ENCODE results near the gene DCAF5. TPM values are rescaled to one million over a fixed set of nuclear protein-coding genes. Genes with fewer than 3 reads are reported as not detected.
"Not testable (repeated sequence)": the region's sequence is repeated elsewhere in the genome, so short reads cannot be mapped to it uniquely, and the experiment has no call there.

The DCAF5 gene
- total and polyA plus RNA-seq, 4 experiments from 2014 or later = 54.4 to 75.7 (median 71.4) TPM

DNA sequence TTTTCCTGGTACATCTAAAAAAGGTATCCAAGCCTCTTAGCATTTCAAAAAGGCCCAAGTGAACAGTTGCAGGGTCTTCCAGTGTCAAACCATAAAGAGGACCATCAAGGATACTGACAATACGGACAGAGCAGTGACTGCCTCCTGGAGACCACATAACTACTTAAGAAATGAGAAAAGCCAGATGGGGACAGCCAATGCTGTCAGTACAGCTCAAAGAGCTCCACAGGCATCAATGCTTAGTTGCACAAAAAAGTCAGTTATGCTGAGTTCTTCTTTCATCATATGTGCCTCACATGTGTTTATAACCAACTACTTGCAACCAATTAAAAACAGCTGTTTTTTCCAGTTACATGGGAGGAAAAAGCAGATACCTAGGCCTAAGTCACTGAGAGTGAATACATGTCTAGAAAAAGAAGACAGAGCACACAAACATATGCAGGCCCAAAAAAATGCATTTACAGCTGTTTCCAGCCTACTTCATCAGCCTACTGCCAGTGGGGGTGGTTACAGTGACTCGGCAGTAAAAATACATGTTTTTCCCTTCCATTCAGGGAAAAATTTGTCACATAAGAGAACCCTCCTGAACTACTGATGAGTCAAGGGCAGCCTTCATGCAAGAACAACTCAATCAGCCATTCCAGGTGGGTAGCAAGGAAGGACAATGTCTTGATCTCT lies 84.0 kb downstream of the DCAF5 start:
- Mint-ChIP-seq H3K4me1 (peaks cover 0 to 3% (median 0%) of the 10 kb centered on the region in 4 donors), H3K4me3 (no peak overlapping the region), H3K27me3 (no peaks in the 10 kb centered on the region), H3K36me3 (peaks cover 28 to 76% of the 10 kb centered on the region in 2 donors), H3K27ac (peak overlapping the region in 3 of 7 donors; percentile 13 to 36 (median 36)), H3K9me3 (no peaks in the 10 kb centered on the region)
- Histone ChIP-seq H3K4me1 (ENCODE audit: insufficient read depth, low read length) (no peaks in the 10 kb centered on the region), H3K27ac (ENCODE audit: low read depth, low read length) (no peak overlapping the region), H3K36me3 (ENCODE audit: insufficient read depth, low read length) (peaks cover 14% of the 10 kb centered on the region), H3K27me3 (ENCODE audit: insufficient read depth, low read length) (no peaks in the 10 kb centered on the region), H3K9me3 (ENCODE audit: control insufficient read depth in 1 of 2, low read length in 2 of 2) (no peaks in the 10 kb centered on the region), H3K4me3 (ENCODE audit: low read length in 2 of 2) (no peak overlapping the region)
- intact Hi-C loops (cut with micrococcal nuclease) = no loop called here
- POLR2A ChIA-PET (ENCODE audit: partially characterized antibody) = no interaction called here
- CTCF ChIA-PET (ENCODE audit: partially characterized antibody) = interaction anchor here (1.6 kb wide), 1 partner anchor 158 kb away, joined by 3 read pairs; no protein-coding TSS in a partner anchor
- no peak for DNase-seq

DNA sequence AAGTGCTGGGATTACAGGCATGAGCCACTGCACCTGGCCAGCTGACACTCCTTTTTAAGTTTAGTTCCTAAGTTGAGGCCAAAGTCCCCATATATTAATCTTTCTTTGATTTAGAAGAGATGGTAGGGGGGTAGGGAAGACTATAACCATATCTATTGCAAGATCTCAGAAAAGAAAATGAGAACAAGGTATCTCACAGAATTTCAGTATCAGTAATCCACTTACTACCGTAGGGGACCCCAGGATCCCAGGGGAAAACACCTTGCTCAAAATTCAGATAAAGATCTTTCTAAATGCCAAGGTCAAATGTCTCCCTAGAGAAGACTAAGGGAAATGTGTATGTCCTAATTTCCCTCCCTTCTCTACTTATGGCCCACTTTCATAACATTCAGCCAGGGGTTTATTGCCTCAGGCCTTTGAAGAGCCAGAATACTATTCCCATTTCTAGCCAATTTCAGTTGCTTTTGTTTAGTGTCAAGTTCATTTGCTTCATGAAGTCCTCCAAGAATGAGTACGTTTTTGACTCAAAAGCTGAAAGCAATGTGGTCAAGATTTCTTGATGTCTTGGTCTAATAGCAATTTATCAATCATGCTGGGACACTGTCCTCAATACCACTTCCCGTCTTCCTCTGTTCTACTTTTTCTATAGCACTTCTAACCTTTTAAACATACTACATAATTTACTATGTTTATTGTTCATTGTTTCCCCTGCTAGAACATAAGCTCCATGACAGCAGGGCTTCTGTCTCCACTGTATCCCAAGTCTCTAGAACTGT lies 86.3 kb downstream of the DCAF5 start:
- DNase-seq = no peak
- Histone ChIP-seq H3K9me3 (ENCODE audit: control insufficient read depth in 1 of 2, low read length in 2 of 2) (no peaks in the 10 kb centered on the region), H3K27ac (ENCODE audit: low read depth, low read length) (no peak overlapping the region), H3K36me3 (ENCODE audit: insufficient read depth, low read length) (peaks cover 14% of the 10 kb centered on the region), H3K27me3 (ENCODE audit: insufficient read depth, low read length) (no peaks in the 10 kb centered on the region), H3K4me3 (ENCODE audit: low read length in 2 of 2) (no peak overlapping the region), H3K4me1 (ENCODE audit: insufficient read depth, low read length) (no peaks in the 10 kb centered on the region)
- ChIA-PET CTCF (ENCODE audit: partially characterized antibody) (interaction anchor here (1.7 kb wide), 1 partner anchor 157 kb away, joined by 4 read pairs; no protein-coding TSS in a partner anchor), POLR2A (ENCODE audit: partially characterized antibody) (interaction anchor here (0.8 kb wide), 1 partner anchor 23 kb away, joined by 3 read pairs; no protein-coding TSS in a partner anchor)
- no peak overlapping the region for H3K4me3 Mint-ChIP-seq
- H3K27ac Mint-ChIP-seq = peak overlapping the region in 5 of 7 donors; percentile 19 to 47 (median 31)
- no peaks in the 10 kb centered on the region for H3K9me3 Mint-ChIP-seq
- H3K4me1 Mint-ChIP-seq = peaks cover 0 to 3% (median 0%) of the 10 kb centered on the region in 4 donors
- peaks cover 26 to 72% of the 10 kb centered on the region in 2 donors for H3K36me3 Mint-ChIP-seq
- intact Hi-C loops (cut with micrococcal nuclease) = no loop called here
- no peaks in the 10 kb centered on the region for H3K27me3 Mint-ChIP-seq

- H3K9me3 Mint-ChIP-seq; DNase-seq; H3K4me3 Mint-ChIP-seq; H3K4me1 Mint-ChIP-seq; H3K27me3 Mint-ChIP-seq; intact Hi-C loops (cut with micrococcal nuclease); H3K4me1 ChIP-seq (ENCODE audit: insufficient read depth, low read length); H3K9me3 ChIP-seq (ENCODE audit: control insufficient read depth in 1 of 2, low read length in 2 of 2); H3K27ac ChIP-seq (ENCODE audit: low read depth, low read length); H3K4me3 ChIP-seq (ENCODE audit: low read length in 2 of 2); H3K27me3 ChIP-seq (ENCODE audit: insufficient read depth, low read length): not testable (repeated sequence)
- peaks cover 30 to 73% of the 10 kb centered on the region in 2 donors for H3K36me3 Mint-ChIP-seq
- peaks cover 20% of the 10 kb centered on the region for H3K36me3 ChIP-seq (ENCODE audit: insufficient read depth, low read length)
- POLR2A ChIA-PET (ENCODE audit: partially characterized antibody) = interaction anchor here (0.8 kb wide), 1 partner anchor 22 kb away, joined by 3 read pairs; no protein-coding TSS in a partner anchor
- peak overlapping the region in 1 of 7 donors; percentile 41 for H3K27ac Mint-ChIP-seq
- CTCF ChIA-PET (ENCODE audit: partially characterized antibody) = interaction anchor here (0.9 to 1.7 kb wide), 2 partner anchors 49 to 156 kb away, joined by 4 to 5 read pairs; no protein-coding TSS in a partner anchor
These were observed 87.0 kb downstream of the DCAF5 start for GRCh38 chr14:69065934-69066333.

DNA sequence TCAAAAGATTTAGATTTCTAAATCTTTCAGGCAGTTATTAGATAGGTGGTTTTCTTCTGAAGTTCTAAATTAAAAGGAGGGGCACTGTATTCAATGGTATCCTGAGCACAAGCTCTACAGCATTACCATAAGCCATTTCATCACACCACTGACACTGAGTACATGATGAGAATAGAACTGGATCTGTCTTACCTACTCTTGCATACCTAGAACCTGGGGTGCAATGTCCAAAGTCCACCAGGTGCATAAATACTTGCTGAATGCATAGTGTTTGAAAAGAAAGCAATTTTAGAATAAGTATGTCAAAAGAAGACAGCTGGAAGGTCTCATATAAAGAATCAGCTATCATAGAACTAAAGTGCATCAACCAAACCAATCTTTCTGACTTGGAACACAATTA lies 88.3 kb downstream of the DCAF5 start:
- POLR2A ChIA-PET (ENCODE audit: partially characterized antibody) = no interaction called here
- Histone ChIP-seq H3K4me1 (ENCODE audit: insufficient read depth, low read length) (no peaks in the 10 kb centered on the region), H3K4me3 (ENCODE audit: low read length in 2 of 2) (no peak overlapping the region), H3K27me3 (ENCODE audit: insufficient read depth, low read length) (no peaks in the 10 kb centered on the region), H3K36me3 (ENCODE audit: insufficient read depth, low read length) (peaks cover 22% of the 10 kb centered on the region), H3K27ac (ENCODE audit: low read depth, low read length) (no peak overlapping the region), H3K9me3 (ENCODE audit: control insufficient read depth in 1 of 2, low read length in 2 of 2) (no peaks in the 10 kb centered on the region)
- H3K27me3 Mint-ChIP-seq = no peaks in the 10 kb centered on the region
- intact Hi-C loops (cut with micrococcal nuclease) = no loop called here
- H3K4me1 Mint-ChIP-seq = peaks cover 0 to 6% (median 2%) of the 10 kb centered on the region in 4 donors
- H3K36me3 Mint-ChIP-seq = peaks cover 37 to 70% of the 10 kb centered on the region in 2 donors
- H3K9me3 Mint-ChIP-seq = no peaks in the 10 kb centered on the region
- H3K4me3 Mint-ChIP-seq = no peak overlapping the region
- H3K27ac Mint-ChIP-seq = no peak overlapping the region
- DNase-seq = no peak
- CTCF ChIA-PET (ENCODE audit: partially characterized antibody) = interaction anchor here (1.1 to 1.7 kb wide), 3 partner anchors 8 to 155 kb away, joined by 3 to 4 read pairs (median 4); no protein-coding TSS in a partner anchor

GRCh38 chr14:69059658-69060623 lies 93.0 kb downstream of the DCAF5 start:
- Mint-ChIP-seq H3K4me3 (no peak overlapping the region), H3K4me1 (peaks cover 0 to 4% (median 2%) of the 10 kb centered on the region in 4 donors), H3K27me3 (no peaks in the 10 kb centered on the region), H3K36me3 (peaks cover 57 to 83% of the 10 kb centered on the region in 2 donors), H3K9me3 (no peaks in the 10 kb centered on the region), H3K27ac (peak overlapping the region in 1 of 7 donors; percentile 41)
- ChIA-PET CTCF (ENCODE audit: partially characterized antibody) (interaction anchor here (0.8 to 2.6 kb wide), 3 partner anchors 9 to 148 kb away, joined by 3 to 11 read pairs (median 3); no protein-coding TSS in a partner anchor), POLR2A (ENCODE audit: partially characterized antibody) (interaction anchor here (0.6 to 0.7 kb wide), 2 partner anchors 155 to 265 kb away, joined by 3 to 4 read pairs; no protein-coding TSS in a partner anchor)
- intact Hi-C loops (cut with micrococcal nuclease) = loop anchor here (1.0 kb wide), 1 partner anchor 147 kb away; no protein-coding TSS in a partner anchor
- DNase-seq = no peak
- Histone ChIP-seq H3K36me3 (ENCODE audit: insufficient read depth, low read length) (peaks cover 46% of the 10 kb centered on the region), H3K27me3 (ENCODE audit: insufficient read depth, low read length) (no peaks in the 10 kb centered on the region), H3K4me1 (ENCODE audit: insufficient read depth, low read length) (no peaks in the 10 kb centered on the region), H3K27ac (ENCODE audit: low read depth, low read length) (no peak overlapping the region), H3K9me3 (ENCODE audit: control insufficient read depth in 1 of 2, low read length in 2 of 2) (no peaks in the 10 kb centered on the region), H3K4me3 (ENCODE audit: low read length in 2 of 2) (no peak overlapping the region)

- Histone ChIP-seq H3K27me3 (ENCODE audit: insufficient read depth, low read length) (no peaks in the 10 kb centered on the region), H3K4me3 (ENCODE audit: low read length in 2 of 2) (no peak overlapping the region), H3K36me3 (ENCODE audit: insufficient read depth, low read length) (peaks cover 50% of the 10 kb centered on the region), H3K27ac (ENCODE audit: low read depth, low read length) (no peak overlapping the region), H3K4me1 (ENCODE audit: insufficient read depth, low read length) (no peaks in the 10 kb centered on the region), H3K9me3 (ENCODE audit: control insufficient read depth in 1 of 2, low read length in 2 of 2) (no peaks in the 10 kb centered on the region)
- Mint-ChIP-seq H3K36me3 (peaks cover 56 to 84% of the 10 kb centered on the region in 2 donors), H3K4me1 (peaks cover 0 to 7% (median 3%) of the 10 kb centered on the region in 4 donors), H3K9me3 (no peaks in the 10 kb centered on the region), H3K4me3 (no peak overlapping the region), H3K27me3 (no peaks in the 10 kb centered on the region), H3K27ac (peak overlapping the region in 3 of 7 donors; percentile 10 to 42 (median 23))
- CTCF ChIA-PET (ENCODE audit: partially characterized antibody) = interaction anchor here (0.9 to 2.5 kb wide), 5 partner anchors 9 to 1112 kb away, joined by 3 to 21 read pairs (median 4); no protein-coding TSS in a partner anchor
- POLR2A ChIA-PET (ENCODE audit: partially characterized antibody) = no interaction called here
- intact Hi-C loops (cut with micrococcal nuclease) = loop anchor here (2.0 kb wide), 1 partner anchor 145 kb away; no protein-coding TSS in a partner anchor
- DNase-seq = peak in 2 of 5 donors; percentile 4 to 5
These were observed 96.7 kb downstream of the DCAF5 start for GRCh38 chr14:69055999-69056788.
